Fibroblast of skin of right quadriceps (primary cell): ENCODE data around the gene STRAP.

Experiments used
- DNase-seq: peaks from one replicate; pipeline ENCODE4 v3.0.0-alpha.2; 2013

STRAP gene

DNA sequence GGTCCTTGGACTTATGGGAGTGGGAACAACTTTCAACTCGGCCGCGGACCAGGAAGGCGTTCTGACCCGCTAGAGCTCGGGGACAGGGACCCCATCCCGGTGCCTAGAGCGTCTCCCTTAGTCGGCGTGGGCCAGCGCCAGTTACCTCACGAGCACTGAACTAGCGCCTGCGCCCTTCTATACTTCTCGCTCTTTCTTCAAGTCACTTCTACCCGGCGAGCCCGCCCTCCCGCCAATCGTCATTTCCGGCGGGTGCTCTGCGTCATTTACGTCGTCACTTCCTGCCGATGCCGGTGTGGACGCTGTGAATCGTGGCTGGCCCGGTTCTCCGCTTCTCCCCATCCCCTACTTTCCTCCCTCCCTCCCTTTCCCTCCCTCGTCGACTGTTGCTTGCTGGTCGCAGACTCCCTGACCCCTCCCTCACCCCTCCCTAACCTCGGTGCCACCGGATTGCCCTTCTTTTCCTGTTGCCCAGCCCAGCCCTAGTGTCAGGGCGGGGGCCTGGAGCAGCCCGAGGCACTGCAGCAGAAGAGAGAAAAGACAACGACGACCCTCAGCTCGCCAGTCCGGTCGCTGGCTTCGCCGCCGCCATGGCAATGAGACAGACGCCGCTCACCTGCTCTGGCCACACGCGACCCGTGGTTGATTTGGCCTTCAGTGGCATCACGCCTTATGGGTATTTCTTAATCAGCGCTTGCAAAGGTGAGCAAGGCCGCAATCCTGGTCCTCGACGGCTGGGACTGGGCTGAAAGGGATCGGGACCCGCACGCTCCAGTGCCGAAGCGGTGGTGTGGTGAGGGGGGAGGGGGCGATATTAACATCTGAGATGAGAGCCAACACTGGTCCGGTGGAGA, at the start of gene STRAP:
TSS of gene STRAP (plus strand) at position 270 of the 854 bp plus-strand sequence. CDS start at position 591, 321 bp downstream.
- DNase-seq = peak; percentile 96

DNA sequence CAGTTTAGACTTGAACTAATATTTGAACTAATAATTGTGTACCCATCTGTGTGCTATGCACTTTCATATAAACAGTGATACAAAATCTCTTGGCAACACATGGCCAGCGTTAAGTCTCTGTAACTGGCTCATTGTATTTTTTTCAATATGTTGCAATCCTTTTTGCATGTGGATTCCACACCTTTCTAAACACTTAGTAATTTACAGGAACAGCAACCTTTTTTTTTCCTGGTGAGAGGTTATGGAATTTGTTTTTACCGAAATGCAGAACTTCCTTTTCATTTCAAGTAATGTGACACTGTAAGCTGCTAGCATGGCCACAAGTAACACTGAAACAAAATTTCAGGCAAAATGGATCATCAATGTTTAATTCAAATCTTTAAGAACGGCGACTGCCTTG, 47.6 kb upstream of the STRAP start:
- DNase-seq = peak; percentile 39

GRCh38 chr12:15837141-15837790, 44.9 kb upstream of the STRAP start:
- DNase-seq = peak; percentile 85

DNA sequence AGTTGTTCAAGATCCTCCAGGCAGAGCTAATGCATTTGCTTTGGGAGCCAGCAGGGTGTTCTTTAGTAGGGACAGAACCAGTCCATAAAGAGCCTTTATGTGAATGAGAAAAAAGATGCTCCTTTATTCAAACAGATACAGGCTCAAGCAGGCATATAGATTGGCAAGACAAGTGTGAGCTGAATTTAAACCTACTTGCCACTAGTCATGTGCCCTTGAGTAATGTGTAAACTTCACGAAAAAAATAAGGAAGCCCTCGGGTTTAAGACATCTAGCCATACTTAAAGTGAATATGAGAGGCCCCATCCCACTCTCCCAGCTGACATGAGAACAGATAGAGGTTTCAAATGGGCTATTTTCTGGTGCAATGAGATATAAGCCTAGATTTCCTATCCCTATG, 43.1 kb upstream of the STRAP start:
- no peak for DNase-seq

DNA sequence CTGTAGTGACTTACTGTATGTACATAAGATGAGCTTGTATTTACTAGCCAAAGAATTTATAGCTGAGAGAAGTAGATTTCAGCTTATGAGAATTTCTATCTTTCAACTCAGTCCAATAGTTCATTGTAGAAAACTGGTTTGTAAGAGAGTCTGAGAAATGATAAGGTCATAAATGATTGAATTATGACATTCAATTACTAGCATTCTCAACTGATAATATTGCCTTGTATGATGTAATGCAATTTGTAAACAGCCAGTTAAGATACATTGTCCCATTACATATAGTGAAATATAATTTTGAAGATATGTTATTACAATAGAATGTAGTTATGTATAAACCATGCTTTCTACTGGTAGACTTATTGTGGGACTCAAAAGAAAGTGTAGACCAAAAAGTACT, 42.5 kb upstream of the STRAP start:
- no peak for DNase-seq

DNA sequence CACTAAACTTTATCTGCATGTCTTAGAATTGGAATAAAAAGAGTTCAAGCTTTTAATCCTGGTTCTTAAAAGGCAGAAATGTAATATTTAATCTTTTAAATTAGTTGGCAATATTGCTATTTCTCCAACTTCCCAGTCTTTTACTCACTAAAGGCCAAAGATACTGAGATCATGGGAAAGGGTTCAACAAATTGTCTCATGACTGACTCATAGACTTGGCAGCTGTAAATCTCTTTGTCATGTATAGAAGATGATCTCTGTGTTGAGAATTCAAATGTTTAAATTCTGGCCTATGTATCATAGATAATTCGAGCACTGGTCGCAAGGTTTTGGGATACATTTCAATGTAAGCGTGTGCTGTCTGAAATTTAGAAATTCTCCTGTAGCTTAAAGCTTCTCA, 40.1 kb upstream of the STRAP start:
- peak; percentile 91 for DNase-seq

- peak; percentile 55 for DNase-seq
Measured at GRCh38 chr12:15846887-15847286, 35.3 kb upstream of the STRAP start.

GRCh38 chr12:15848606-15849005, 33.6 kb upstream of the STRAP start:
- no peak for DNase-seq

DNA sequence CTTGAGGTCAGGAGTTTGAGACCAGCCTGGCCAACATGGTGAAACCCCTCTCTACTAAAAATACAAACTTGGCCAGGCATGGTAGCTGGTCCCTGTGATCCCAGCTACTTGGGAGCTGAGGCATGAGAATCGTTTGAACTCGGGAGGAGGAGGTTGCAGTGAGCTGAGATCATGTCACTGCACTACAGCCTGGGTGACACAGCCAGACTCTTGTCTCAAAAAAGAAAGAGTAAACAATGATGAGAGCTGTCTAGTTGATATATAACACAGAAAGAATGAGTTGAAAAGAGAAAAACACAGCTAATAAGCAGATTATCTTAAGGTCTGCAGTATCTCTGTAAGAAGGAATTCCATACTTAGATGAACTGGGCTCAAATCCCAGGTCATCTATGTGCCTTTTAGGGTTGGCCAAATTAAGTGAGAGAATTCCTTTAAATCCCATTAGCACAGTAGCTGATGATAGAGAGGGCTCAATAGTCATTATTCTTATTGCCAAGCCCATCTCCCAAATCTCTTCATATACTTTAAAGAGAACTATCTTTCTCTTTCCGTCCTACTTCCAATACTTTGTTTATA, 31.1 kb upstream of the STRAP start:
- no peak for DNase-seq

GRCh38 chr12:15851919-15852318, 30.3 kb upstream of the STRAP start:
- DNase-seq = peak; percentile 33

- DNase-seq = peak; percentile 74
Measured at GRCh38 chr12:15852383-15852782, 29.8 kb upstream of the STRAP start.

GRCh38 chr12:15853877-15854276, 28.3 kb upstream of the STRAP start:
- no peak for DNase-seq

- DNase-seq = peak; percentile 22
Measured at GRCh38 chr12:15854916-15855315, 27.3 kb upstream of the STRAP start.

GRCh38 chr12:15855646-15856045, 26.5 kb upstream of the STRAP start:
- peak; percentile 49 for DNase-seq

- peak; percentile 67 for DNase-seq
Measured at GRCh38 chr12:15856097-15856982, 25.8 kb upstream of the STRAP start.

DNA sequence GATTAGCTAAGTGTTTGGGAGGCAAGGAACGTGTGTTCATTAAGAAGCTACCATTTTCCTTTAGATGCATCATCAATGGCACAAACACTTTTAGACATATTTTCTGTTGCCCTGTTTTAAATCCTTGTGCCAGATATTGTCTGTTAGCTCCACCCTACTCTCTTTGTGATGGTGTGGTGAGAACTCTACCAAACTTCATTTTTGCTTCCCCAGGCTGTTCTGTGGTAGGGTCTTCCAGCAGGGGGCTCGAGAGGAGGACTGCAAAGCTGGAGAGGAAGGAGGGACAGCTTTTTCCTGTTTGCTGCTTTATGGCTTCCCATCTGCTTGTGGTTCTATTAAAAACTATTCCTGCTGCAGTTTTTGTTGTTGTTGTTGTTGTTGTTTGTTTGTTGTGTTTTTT, 23.8 kb upstream of the STRAP start:
- no peak for DNase-seq

DNA sequence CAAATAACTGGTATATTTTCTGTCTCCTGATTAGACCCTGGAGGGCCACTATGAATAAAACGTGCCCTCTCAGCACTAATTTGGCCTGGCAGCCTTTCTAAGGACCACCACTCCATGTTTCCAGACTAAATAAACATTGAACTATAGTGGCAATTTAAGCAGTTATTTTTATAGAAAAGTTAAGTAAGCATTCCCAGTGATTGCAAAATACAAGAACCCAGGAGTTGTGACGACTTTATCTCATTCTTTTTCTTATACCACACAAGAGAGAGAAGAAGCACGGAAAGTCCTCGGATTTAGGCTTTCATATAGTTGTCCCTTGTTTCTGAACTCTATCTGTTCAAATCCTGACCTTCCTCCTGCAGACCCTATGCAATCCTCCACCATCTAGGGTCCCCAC, 23.1 kb upstream of the STRAP start:
- no peak for DNase-seq

DNA sequence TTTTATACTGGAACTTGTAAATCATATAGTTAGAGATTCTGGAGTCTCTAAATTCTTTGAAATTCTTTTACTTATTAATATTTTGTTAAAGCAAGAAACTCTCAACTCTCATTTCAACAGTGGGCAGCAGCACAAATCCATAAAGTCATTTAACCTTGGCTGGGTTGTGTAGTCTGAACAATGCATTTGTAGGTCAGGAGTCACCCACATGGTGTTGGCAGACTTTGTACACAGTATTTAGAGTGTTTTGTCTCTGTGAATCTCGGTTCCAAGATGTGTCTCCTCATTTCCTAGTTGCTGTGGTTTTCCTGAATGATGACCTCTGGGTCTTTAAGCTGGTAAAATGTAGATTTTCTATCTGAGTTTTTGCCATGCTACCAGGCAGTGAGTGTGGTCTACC, 20.8 kb upstream of the STRAP start:
- DNase-seq = no peak

- DNase-seq = no peak
Measured at GRCh38 chr12:15862840-15863239, 19.3 kb upstream of the STRAP start.

GRCh38 chr12:15863372-15863771, 18.8 kb upstream of the STRAP start:
- DNase-seq = peak; percentile 62

DNA sequence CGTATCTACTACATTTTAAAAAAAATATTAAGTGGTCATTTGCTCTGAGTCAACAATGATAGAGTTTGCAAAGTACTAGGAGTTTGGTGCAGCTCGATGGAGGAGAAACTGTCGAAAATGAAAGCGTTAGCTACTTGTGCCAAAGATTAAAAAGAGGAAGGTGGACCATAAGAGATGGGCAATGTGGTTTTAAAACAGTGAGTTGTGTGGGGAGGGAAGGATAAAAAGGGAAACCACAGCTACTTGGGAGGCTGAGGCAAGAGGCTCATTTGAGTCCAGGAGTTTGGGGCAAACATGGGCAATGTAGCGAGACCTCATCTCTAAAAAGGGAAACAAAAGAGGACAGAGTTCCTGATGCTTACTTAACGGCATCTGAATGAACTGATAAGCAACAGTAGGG, 18.2 kb upstream of the STRAP start:
- no peak for DNase-seq

GRCh38 chr12:15868186-15868585, 14.0 kb upstream of the STRAP start:
- no peak for DNase-seq

- DNase-seq = no peak
Measured at GRCh38 chr12:15873556-15873955, 8.6 kb upstream of the STRAP start.
